HT-29 (cell line): ENCODE results near the gene PROP1. TPM values are rescaled to one million over a fixed set of nuclear protein-coding genes. Genes with fewer than 3 reads are reported as not detected.
A peak's percentile ranks its signal among the peaks of the same experiment; 100 is the strongest.
"Not testable (repeated sequence)": the region's sequence is repeated elsewhere in the genome, so short reads cannot be mapped to it uniquely, and the experiment has no call there.

ENCODE experiments used
- DNase-seq: peaks from one replicate; pipeline ENCODE4 v3.0.0-alpha.2; 2015; ENCODE audit warnings: low spot score
- total RNA-seq: library from RNA; depleted of rRNA; stranded (reverse); fragments of >200 nt; shearing (Covaris generic); gene quantifications from 2 replicates; pipeline ENCODE4 v1.2.3, GENCODE V29; 2014

PROP1 gene
- total RNA-seq, 1 experiment from 2014 or later, result not detected

DNA sequence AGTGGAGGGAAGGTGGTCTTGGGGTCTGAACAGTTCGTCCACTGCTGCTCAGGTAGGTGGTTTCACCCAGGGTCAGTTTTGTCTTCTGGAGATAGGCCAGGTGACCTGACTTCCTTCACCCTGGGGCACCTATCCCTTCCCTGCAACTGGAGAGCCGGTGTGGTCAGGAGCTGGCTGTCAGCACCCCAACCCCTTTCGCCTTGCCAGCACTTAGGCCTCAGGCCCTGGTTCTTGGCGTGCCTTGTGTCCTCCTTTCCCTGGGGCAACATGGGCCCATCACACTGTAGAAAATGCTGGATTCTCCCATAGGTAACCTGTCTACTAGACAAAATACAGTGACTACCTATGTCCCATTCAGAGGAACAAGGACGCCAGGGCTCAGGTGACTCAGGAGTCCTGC lies 13.1 kb downstream of the PROP1 start:
- DNase-seq, result no peak

- DNase-seq, result peak; percentile 13
Observed at GRCh38 chr5:177982072-177982727, 13.8 kb downstream of the PROP1 start.

- no peak for DNase-seq
Observed at GRCh38 chr5:177981296-177982071, 14.6 kb downstream of the PROP1 start.

- no peak for DNase-seq
Observed at GRCh38 chr5:177980743-177981151, 15.3 kb downstream of the PROP1 start.

GRCh38 chr5:177977600-177977999 lies 18.4 kb downstream of the PROP1 start:
- not testable (repeated sequence) for DNase-seq

GRCh38 chr5:177973066-177973635 lies 22.9 kb downstream of the PROP1 start:
- DNase-seq, result no peak

- DNase-seq, result no peak
Observed at GRCh38 chr5:177972613-177973012, 23.4 kb downstream of the PROP1 start.

GRCh38 chr5:177972014-177972413 lies 24.0 kb downstream of the PROP1 start:
- not testable (repeated sequence) for DNase-seq

DNA sequence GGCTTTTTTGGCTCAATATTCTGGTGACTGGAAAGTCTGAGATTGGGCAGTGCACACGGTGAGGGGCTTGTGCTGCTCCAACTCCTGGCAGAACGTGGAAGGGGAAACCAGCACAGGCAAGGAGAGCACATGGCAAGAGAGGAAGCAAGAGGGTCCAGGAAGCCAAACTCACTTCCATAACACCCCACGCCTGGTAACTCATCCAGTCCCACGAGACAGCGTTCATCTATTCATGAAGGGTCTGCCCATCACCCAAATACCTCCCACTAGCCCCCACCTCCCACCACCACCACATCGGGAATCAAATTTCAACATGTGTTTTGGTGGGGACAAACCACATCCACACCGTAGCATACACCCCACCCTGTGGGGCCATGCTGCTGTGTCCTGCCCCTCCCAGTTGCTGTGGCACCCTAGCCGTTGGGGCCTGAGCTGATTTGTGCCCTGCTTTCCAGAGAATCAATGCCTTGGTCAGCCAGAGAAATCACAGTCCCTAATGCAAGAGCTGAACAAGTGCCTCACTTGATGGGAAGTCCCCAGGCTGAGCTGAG lies 27.3 kb downstream of the PROP1 start:
- no peak for DNase-seq

DNA sequence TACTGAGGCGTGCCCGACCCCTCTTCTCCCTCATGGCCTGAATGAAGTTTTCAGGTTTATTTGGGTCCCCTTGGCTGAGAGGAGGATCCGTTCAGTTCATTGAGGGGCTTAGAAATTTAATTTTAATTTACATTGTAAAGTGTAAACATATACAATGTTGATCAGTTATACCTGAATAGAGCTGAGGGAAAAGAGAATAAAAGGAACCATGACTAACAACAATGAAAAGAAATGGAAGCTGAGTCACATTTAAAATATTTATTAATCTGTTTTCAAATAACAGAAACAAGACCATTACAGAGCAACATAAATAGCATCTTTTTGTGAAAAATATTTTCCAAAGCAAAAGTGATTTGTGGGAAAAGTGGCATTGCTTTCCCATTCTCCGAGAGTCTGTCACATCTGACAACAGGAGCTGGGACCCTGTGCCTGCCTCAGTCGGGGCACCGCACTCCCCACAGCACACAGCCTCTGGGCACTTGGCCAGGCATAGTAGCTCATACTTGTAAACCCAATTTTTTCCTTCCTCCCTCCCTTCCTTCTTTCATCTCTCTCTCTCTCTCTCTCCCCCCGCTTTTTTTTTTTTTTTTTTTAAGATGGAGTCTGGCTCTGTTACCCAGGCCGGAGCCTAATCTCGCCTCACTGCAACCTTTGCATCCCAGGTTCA lies 28.7 kb downstream of the PROP1 start:
- no peak for DNase-seq

DNA sequence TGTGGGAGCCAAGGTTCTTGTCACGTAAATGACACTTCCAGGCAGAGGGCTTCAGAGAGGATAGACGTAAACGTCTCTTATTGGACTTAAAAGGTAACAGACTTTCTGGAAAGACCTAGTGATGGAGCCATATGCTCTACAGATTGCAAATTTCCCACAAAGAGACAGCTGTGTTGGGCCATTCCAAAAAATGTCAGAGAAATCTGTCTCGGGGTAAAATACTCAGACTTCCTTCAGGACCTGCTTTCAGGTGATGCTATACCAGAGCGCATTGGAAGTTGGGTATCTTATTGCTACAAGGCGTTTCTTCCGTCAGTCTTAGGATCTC lies 29.2 kb downstream of the PROP1 start:
- no peak for DNase-seq

DNA sequence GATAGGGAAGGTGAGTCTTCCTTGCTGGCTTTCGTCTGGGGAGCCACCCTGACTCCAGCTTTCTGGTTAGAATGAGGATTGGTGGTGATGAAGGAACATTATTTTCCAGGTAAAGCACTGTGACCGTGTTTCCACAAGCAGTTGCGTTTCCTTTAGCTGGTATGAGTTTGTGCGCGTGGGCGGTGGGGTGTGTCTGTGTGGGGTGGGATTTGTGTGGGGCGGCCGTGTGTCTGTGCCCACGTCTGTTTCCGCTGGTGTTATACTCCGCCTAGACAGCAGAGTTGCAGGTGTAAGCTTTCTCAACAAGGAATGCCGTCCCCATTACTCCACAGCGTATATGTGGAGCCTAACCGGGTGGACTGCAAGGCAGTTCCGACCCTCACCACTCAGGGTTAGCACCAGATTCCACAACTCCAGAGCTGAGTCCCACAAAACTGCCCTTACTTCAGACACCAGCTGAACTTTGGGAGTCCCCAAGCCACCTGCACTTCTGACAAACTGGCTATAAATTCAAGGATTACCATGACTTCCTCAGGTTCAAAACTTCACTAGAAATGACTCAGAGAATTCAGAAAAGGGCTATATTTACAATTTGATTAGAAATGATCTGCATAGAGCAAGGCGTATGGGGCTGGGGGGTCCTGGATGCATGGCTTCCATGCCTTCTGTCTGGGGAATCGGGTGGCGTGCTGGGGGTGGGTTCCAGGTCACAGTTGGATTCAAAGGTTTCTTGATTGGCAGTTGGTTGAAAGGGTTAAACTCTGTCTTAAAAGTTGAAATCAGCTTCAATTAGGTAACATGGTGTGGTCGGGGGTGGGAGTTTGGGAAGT lies 29.8 kb downstream of the PROP1 start:
- no peak for DNase-seq

DNA sequence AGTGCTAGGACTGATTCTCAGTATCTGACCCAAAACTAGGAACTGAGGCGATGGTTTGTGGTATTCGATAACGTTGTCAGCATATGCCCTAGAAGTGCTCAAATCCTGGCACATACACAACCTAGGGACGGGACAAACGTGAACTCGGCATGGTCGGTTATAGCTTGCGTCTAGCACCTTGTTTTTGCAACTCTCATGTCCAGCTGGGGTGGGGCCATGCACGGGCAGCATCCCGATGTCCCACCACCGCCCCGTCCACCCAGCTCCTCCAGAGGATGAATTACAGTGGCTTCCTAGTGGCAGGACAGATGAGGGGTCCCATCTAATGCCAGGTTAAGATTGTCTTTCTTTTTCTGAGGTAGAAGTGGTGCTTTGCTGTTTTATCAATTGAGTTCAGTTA lies 31.6 kb downstream of the PROP1 start:
- no peak for DNase-seq

DNA sequence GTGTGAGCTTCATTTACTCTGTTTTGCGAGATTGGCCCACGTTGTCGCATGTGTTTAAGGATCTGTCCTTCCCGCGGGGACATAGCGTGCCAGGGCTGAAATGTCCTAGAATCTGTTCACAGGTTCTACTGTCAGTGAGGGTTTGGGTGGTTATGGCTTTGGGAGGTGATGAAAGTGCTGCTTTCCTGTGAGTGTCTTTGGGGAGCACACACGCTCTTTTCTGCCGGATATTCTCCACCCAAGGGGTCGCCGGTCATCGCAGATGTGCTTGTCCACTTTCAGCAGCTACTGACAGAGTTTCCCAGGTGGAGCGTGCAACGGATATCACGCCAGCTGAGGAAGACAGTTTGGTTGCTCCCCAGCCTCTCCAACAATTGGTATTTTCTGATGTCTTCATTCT lies 32.1 kb downstream of the PROP1 start:
- no peak for DNase-seq

DNA sequence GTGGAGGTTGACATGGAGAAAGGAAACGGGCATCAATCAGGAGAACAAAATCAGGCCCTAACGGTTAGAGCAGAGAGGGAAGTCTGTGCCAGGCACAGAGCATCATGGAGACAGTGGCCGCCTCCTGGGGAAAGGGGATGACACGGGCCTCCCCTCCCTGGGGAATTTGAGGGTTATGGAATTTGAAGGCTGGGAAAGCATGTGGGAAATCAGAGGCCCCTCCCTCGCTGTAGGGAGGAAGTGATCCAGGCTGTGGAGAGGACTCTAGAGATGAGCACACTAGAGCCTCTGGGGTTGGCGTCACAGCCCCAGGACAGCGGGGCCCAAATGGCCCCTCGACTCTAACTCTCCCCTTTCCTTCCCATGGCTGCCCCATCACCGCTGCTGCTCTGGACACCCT lies 36.7 kb downstream of the PROP1 start:
- no peak for DNase-seq

- DNase-seq, result no peak
Observed at GRCh38 chr5:177958696-177959095, 37.3 kb downstream of the PROP1 start.

DNA sequence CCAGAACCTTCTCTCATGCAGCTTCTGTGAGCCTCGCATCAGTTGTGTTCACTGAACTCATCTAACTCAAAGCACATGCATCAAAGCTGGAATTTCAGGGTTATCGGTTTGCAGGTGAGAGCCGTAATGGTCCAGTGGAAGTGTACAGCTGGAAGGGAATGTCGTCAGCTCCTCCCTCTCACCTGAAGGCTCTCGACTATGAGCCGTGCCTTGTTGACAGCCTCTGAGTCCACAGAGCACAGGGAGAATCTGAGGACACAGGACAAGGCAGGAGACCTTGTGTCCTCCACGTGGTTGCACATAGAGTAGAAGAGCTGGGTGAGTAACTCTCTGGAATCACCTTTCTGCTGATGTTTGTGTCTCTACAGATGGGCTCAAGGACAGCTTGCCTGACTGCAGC lies 38.8 kb downstream of the PROP1 start:
- DNase-seq, result no peak

GRCh38 chr5:177953101-177953500 lies 42.9 kb downstream of the PROP1 start:
- DNase-seq, result not testable (repeated sequence)

- DNase-seq, result not testable (repeated sequence)
Observed at GRCh38 chr5:177949656-177950055, 46.4 kb downstream of the PROP1 start.

GRCh38 chr5:177949065-177949464 lies 47.0 kb downstream of the PROP1 start:
- DNase-seq, result not testable (repeated sequence)

- DNase-seq, result not testable (repeated sequence)
Observed at GRCh38 chr5:177947912-177948311, 48.1 kb downstream of the PROP1 start.
